HG02970 (cell line): Measurements from ENCODE around the gene MAN1C1.
"Not testable (repeated sequence)": the region's sequence is repeated elsewhere in the genome, so short reads cannot be mapped to it uniquely, and the experiment has no call there.

Experiments used
- ATAC-seq: cut with Tn5 transposase; IDR thresholded peaks from one replicate; pipeline ENCODE4 v1.9.1; 2021; ENCODE audit warnings: mild to moderate bottlenecking, moderate library complexity, moderate number of reproducible peaks; ENCODE audit not compliant: unreplicated experiment, low FRiP score

MAN1C1 gene

DNA sequence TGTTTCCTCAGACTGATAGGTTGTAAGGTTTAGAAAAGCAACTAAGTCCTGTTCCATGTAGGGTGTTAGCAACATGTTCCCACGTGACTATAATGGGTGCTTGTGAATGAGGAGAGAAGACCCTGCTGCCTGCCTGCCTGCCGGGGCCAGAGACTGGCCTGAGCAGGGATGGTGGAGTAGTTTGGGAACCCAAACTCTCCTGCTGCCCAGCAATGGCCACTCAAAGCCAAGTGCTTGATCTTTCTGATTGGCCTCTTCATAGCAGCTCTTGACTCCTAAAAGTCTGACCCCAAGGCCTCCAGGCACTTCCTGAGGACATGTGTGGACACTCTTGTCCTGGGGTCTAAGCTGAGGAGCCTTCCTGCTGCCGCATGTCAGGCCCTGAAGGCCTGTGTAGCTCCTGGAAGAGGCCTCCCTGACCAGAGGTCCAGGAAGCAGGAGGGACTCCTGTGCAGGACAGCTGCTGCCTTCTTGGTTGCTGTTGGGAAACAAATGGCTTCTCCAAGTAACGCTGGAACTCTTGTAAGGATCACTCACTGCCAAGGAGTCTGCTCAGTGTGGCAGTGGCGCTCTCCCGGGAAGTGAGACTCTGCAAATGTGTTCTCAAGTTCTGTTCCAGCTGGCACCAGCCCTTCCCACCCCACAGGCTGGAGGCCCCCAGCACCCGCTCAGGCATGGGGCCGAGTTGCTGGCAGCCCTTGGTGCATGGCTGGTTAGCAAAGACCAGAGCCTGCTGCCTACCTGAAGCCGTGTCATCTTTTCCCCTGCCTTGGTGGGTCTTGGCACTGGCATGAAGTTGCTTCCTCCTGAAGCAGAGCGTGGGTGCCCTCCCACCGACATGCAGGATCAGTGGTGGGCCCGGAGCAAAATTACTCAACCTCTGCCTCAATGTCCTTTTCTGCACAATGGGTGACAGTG, 35.5 kb downstream of the MAN1C1 start:
- no peak for ATAC-seq

GRCh38 chr1:25653558-25653957, 37.0 kb downstream of the MAN1C1 start:
- ATAC-seq: no peak

DNA sequence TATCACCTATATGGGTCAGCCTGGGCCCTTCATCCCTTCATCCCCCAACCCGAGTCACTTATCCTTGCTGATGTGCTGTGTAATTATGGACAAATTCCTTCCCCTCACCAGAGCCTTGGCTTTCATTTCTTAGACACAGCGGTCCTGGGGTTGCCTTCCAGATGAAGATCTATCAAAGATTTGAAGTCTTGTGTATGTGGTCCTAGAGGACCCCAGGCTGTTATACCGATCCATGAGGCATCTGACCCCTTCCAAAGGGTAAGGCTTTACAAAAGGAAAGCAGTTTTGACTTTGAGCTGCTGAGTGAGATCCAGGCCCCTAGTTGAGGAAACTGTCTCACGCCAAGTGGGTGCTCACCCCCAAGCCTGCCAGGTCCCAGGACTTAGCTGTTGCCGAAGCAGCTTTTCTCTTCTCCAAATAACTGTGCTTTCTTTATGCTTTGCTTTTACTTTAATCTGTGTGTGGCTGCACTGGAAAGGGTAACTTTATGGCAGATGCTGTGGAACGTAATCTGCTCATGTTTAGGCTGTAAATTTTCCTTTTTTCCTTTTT, 37.6 kb downstream of the MAN1C1 start:
- ATAC-seq: no peak

DNA sequence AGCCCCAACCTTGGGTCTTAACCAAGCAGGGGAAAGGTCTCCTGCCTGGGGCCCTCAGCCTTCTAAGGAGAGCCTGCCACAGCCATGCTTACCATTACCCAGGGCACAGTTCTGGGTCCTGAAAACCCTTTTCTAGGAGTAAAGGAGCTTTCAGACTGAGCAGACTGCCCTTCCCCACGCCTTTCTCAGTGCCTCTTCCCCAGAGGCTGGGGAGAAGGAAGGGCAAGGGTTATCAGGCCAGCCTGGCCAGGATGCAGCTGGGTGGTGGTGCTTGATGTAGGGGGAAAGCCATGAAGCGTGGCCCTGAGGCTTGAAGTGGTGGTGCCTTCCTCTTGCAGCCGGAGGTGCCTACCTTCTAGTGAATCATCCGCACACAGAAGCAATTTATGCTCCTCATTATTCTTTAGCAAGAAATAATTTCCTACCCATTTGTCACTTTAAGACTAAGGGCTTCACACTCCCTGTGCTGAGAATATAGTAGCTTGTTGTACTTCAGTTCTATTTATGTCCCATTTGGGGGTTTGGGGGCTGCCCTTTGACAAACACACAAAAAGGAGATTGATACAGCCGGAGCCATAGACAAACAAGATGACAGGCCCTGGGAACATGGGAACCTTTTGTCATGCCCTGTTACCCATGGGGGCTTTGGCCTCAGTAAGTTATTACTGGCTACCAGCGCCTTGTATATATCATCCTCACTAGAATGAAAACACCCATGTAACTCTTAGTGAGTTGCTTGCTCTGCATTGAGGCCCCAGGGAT, 40.7 kb downstream of the MAN1C1 start:
- no peak for ATAC-seq

- no peak for ATAC-seq
Measured at GRCh38 chr1:25657883-25658760, 41.5 kb downstream of the MAN1C1 start.

GRCh38 chr1:25658791-25659431, 42.3 kb downstream of the MAN1C1 start:
- ATAC-seq: no peak

GRCh38 chr1:25661043-25661815, 44.6 kb downstream of the MAN1C1 start:
- ATAC-seq: no peak

DNA sequence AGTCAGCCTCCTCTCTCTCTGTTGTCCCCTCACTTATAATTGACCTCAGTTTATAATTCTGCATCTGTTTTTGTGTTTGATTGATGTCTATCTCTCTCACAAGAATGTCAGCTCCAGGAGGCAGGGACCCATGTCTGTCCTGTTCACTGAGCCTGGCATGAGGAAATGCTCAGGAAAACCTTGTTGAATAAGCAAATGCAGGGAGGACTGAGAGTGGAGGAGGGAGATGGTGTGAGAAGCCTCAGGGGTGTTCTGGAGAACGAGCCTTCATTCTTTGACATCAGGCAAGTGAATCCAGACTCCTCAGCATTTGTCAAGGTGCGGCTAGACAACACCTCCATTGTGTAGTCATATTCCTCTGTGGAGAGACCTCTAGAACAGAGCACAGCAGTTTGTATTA, 45.5 kb downstream of the MAN1C1 start:
- ATAC-seq: no peak

- ATAC-seq: not testable (repeated sequence)
Measured at GRCh38 chr1:25662959-25663358, 46.4 kb downstream of the MAN1C1 start.

GRCh38 chr1:25664357-25665199, 48.0 kb downstream of the MAN1C1 start:
- no peak for ATAC-seq

- ATAC-seq: no peak
Measured at GRCh38 chr1:25666460-25666859, 49.9 kb downstream of the MAN1C1 start.

DNA sequence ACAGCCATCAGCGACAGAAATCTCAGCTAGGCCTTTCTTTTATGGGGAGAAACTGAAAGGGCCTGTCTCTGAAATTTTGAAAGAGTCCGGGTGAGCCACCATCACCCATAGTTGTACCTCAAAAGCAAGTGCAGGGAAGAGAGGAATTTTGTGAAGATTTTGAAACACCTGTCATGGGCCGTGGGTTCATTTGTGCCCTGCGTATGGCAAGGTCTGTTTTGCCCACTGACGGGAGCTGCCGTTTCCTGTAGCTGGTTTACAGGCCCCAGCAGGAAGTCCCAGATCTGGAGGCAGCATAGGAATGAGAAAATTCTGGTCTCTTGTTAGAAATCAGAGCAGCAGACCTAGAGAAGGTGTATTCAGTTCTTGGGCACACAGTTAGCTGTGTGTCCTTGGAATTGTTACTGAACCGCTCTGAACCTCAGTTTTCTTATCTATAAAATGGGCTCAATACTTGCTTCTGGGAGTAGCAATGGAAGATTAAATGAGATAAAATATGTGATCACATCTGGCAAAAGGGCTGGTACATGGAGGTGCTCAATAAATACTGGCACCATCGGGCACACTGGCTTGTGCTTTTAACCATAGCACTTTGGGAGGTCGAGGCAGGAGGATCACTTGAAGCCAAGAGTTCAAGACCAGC, 52.5 kb downstream of the MAN1C1 start:
- ATAC-seq: no peak

GRCh38 chr1:25669781-25670567, 53.4 kb downstream of the MAN1C1 start:
- no peak for ATAC-seq

DNA sequence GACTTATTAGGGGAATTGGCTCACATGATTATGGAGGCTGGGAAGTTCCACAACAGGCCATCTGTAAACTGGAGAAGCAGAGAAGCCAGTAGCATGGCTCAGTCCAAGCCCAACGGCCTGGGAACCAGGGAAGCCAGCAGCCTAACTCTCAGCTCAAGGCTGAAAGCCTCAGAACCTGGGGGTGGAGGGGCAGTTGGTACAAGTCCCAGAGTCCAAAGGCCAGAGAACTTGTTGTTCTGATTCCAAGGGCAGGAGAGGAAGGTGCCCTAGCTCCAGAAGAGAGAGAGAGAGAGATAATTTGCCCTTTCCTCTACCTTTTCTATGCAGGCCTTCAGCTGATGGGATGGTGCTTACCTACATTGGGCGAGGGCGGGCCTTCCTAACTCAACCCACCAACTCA, 55.3 kb downstream of the MAN1C1 start:
- ATAC-seq: no peak

DNA sequence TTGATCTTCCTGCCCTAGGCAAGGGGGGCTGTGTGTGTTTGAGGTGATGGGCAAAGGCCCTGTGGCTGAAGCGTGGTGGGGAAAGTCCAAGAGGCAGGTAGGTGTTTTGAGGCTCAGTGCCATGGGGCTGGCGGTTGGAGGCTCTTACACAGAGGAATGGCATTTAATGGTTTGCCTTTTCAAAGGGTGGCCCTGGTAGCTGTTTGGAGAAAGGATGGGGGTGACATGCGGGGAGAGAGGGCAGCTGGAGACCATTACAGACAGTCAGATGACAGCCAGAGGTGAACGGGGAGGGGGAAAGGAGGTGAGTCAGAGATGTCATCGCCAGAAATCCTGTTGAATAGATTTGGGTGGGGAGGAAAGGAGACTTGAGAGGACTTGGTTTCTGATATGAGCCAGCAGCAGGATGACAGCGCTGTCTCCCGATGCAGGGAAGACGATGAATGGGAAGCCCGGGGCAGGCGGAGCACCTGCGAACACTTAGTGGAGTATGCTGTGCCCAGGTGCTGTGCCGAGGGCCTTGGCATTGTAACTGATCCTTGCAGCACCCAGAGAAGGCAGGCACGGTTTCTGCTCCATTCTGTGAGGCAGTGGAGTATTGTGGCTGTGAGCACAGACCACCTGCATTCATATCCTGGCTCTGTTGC, 56.3 kb downstream of the MAN1C1 start:
- ATAC-seq: no peak

DNA sequence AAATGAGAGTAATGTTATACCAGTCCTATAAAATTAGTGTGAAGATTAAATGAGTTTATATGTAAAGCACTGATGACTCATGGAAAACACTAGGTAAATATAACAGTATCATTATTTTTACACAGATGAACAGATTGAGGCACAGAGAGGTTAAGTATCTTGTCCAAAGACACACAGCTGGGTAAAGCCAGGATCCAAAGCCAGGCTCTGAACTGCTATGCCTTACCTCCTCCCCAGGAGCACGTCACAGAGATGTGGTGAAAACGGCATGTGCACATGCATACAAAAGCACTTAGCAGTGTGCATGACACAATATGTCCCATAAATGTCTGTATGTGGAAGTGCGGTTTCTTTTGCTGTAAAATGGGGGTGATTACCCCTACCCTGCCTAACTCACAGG, 56.9 kb downstream of the MAN1C1 start:
- ATAC-seq: no peak
